WTC11 (cell line): Measurements from ENCODE around the gene DMRTB1. TPM values are rescaled to one million over a fixed set of nuclear protein-coding genes. Genes with fewer than 3 reads are reported as not detected.

Source experiments
- ATAC-seq: fragments of 200-7000 bp; cut with Tn5 transposase; 2 replicates; pipeline ENCODE4 v1.10.0; 2021; ENCODE audit warnings: mild to moderate bottlenecking, moderate library complexity
- CTCF ChIA-PET: fragments of 300-600 bp; sonication (Branson Sonifier 250); formaldehyde crosslinking; loops from one replicate; lab custom pipeline; 2021; ENCODE audit warnings: antibody characterized with exemption; lab: Charles Lee
- POLR2A ChIA-PET: fragments of 350-600 bp; sonication (Branson Sonifier 250); formaldehyde crosslinking; loops from one replicate; lab custom pipeline; 2021; ENCODE audit warnings: antibody characterized with exemption; lab: Charles Lee
- DNase-seq: peaks from one replicate; pipeline ENCODE4 v3.0.0; 2021; ENCODE audit warnings: low spot score
- H3K27ac Mint-ChIP-seq: 2 replicates; pipeline ENCODE4 v1.8.0; 2021; ENCODE audit warnings: mixed read lengths
- H3K27me3 Mint-ChIP-seq: 2 replicates; pipeline ENCODE4 v1.8.0; 2021; ENCODE audit warnings: low read depth, mild to moderate bottlenecking, moderate library complexity, mixed read lengths
- H3K36me3 Mint-ChIP-seq: 2 replicates; pipeline ENCODE4 v1.8.0; 2021; ENCODE audit warnings: mixed read lengths
- H3K4me1 Mint-ChIP-seq: 2 replicates; pipeline ENCODE4 v1.8.0; 2022; ENCODE audit warnings: mixed read lengths
- H3K4me3 Mint-ChIP-seq: 2 replicates; pipeline ENCODE4 v1.8.0; 2021; ENCODE audit warnings: mild to moderate bottlenecking, moderate library complexity, mixed read lengths
- H3K9me3 Mint-ChIP-seq: 2 replicates; pipeline ENCODE4 v1.8.0; 2021; ENCODE audit warnings: mixed read lengths
- GABPB1 ChIP-seq: sonication (generic); formaldehyde crosslinking; IDR thresholded peaks from 2 replicates; pipeline ENCODE4 v1.8.1; 2023; ENCODE audit warnings: mild to moderate bottlenecking, missing genetic modification reagents
- JUN ChIP-seq: sonication (generic); formaldehyde crosslinking; IDR thresholded peaks from 2 replicates; pipeline ENCODE4 v1.8.0; 2023; ENCODE audit warnings: mild to moderate bottlenecking, missing genetic modification reagents
- KAT7 ChIP-seq: sonication (generic); formaldehyde crosslinking; IDR thresholded peaks from 2 replicates; pipeline ENCODE4 v1.8.1; 2023; ENCODE audit warnings: missing genetic modification reagents, mild to moderate bottlenecking, borderline replicate concordance
- MYBL2 ChIP-seq: sonication (generic); formaldehyde crosslinking; IDR thresholded peaks from 2 replicates; pipeline ENCODE4 v1.8.1; 2023; ENCODE audit warnings: mild to moderate bottlenecking, moderate library complexity, missing genetic modification reagents
- NR3C1 ChIP-seq: sonication (generic); formaldehyde crosslinking; conservative IDR thresholded peaks from 2 replicates; pipeline ENCODE4 v1.8.1; 2023; ENCODE audit warnings: low read depth, mild to moderate bottlenecking, missing genetic modification reagents
- RELA ChIP-seq: sonication (generic); formaldehyde crosslinking; IDR thresholded peaks from 2 replicates; pipeline ENCODE4 v1.8.1; 2022; ENCODE audit warnings: missing genetic modification reagents, mild to moderate bottlenecking, borderline replicate concordance
- TEAD4 ChIP-seq: sonication (generic); formaldehyde crosslinking; IDR thresholded peaks from 2 replicates; pipeline ENCODE4 v1.8.0; 2022; ENCODE audit warnings: mild to moderate bottlenecking, missing genetic modification reagents
- ZNF121 ChIP-seq: sonication (generic); formaldehyde crosslinking; IDR thresholded peaks from 2 replicates; pipeline ENCODE4 v1.8.0; 2023; ENCODE audit warnings: missing genetic modification reagents
- ZNF263 ChIP-seq: sonication (generic); formaldehyde crosslinking; IDR thresholded peaks from 2 replicates; pipeline ENCODE4 v1.8.1; 2022; ENCODE audit warnings: low read depth, mild to moderate bottlenecking, moderate library complexity, missing genetic modification reagents
- total RNA-seq: library from RNA; stranded (reverse); gene quantifications from 3 replicates; pipeline ENCODE4 v1.2.3, GENCODE V29; 2021
- TF ChIP-seq, protein P1 (sequence below): sonication (generic); formaldehyde crosslinking; IDR thresholded peaks from 2 replicates; pipeline ENCODE4 v1.8.0; 2023; ENCODE audit warnings: mild to moderate bottlenecking, missing genetic modification reagents
- TF ChIP-seq, protein P2 (sequence below): fragments of 250-450 bp; sonication (Bioruptor Pico); IDR thresholded peaks from 2 replicates; pipeline ENCODE4 v1.9.0; 2021; ENCODE audit warnings: moderate library complexity, mild to moderate bottlenecking, inconsistent platforms, borderline replicate concordance
- TF ChIP-seq, protein P3 (sequence below): sonication (generic); formaldehyde crosslinking; IDR thresholded peaks from 2 replicates; pipeline ENCODE4 v1.8.0; 2022; ENCODE audit warnings: mild to moderate bottlenecking, missing genetic modification reagents
- TF ChIP-seq, protein P4 (sequence below): sonication (generic); formaldehyde crosslinking; IDR thresholded peaks from 2 replicates; pipeline ENCODE4 v1.8.1; 2022; ENCODE audit warnings: low read depth, missing genetic modification reagents, borderline replicate concordance
- TF ChIP-seq, protein P5 (sequence below): fragments of 250-450 bp; sonication (Bioruptor Pico); conservative IDR thresholded peaks from 2 replicates; pipeline ENCODE4 v1.9.0; 2021; ENCODE audit warnings: mild to moderate bottlenecking
- TF ChIP-seq, protein P6 (sequence below): sonication (generic); formaldehyde crosslinking; IDR thresholded peaks from 2 replicates; pipeline ENCODE4 v1.8.0; 2022; ENCODE audit warnings: mild to moderate bottlenecking, missing genetic modification reagents

DMRTB1 gene
- total RNA-seq, 1 experiment from 2014 or later = 0.17 TPM

DNA sequence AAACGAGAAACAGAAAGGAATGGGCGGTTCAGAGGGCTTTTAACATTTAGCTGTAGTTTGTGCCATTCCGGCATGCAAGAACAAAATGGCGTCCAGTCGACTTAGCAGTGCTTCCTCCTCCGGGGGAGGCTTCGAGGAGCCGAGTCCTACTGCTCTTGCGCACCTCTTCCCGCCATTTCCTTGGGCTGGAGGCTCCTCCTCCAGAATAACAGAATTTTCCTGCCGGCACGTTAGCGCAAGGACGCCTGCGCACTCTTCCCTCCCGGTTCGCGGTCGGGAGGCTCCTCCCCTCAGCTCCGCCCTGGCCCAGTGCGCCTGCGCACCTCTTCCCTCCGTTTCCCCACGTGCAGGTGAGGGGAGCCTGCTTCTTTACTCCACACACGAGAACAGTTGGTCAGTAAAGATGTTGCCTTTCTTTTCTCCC, 1.0 kb downstream of the DMRTB1 start:
- ChIA-PET POLR2A (no interaction called here), CTCF (interaction anchor here (1.1 to 1.5 kb wide), 3 partner anchors 10 to 134 kb away, joined by 3 to 5 read pairs (median 4); no protein-coding TSS in a partner anchor)
- no peak for TF ChIP-seq KAT7 (CRISPR knock-in tag)
- no peak for TF ChIP-seq ZNF121
- TF ChIP-seq, protein P1, sequence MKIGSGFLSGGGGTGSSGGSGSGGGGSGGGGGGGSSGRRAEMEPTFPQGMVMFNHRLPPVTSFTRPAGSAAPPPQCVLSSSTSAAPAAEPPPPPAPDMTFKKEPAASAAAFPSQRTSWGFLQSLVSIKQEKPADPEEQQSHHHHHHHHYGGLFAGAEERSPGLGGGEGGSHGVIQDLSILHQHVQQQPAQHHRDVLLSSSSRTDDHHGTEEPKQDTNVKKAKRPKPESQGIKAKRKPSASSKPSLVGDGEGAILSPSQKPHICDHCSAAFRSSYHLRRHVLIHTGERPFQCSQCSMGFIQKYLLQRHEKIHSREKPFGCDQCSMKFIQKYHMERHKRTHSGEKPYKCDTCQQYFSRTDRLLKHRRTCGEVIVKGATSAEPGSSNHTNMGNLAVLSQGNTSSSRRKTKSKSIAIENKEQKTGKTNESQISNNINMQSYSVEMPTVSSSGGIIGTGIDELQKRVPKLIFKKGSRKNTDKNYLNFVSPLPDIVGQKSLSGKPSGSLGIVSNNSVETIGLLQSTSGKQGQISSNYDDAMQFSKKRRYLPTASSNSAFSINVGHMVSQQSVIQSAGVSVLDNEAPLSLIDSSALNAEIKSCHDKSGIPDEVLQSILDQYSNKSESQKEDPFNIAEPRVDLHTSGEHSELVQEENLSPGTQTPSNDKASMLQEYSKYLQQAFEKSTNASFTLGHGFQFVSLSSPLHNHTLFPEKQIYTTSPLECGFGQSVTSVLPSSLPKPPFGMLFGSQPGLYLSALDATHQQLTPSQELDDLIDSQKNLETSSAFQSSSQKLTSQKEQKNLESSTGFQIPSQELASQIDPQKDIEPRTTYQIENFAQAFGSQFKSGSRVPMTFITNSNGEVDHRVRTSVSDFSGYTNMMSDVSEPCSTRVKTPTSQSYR (CRISPR knock-in tag) = no peak
- no peak for TF ChIP-seq RELA (CRISPR knock-in tag)
- TF ChIP-seq, protein P2, sequence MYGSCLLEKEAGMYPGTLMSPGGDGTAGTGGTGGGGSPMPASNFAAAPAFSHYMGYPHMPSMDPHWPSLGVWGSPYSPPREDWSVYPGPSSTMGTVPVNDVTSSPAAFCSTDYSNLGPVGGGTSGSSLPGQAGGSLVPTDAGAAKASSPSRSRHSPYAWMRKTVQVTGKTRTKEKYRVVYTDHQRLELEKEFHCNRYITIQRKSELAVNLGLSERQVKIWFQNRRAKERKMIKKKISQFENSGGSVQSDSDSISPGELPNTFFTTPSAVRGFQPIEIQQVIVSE (CRISPR knock-in tag) = no peak
- TF ChIP-seq, protein P3, sequence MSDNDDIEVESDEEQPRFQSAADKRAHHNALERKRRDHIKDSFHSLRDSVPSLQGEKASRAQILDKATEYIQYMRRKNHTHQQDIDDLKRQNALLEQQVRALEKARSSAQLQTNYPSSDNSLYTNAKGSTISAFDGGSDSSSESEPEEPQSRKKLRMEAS (CRISPR knock-in tag) = no peak
- TF ChIP-seq JUN (CRISPR knock-in tag) = no peak
- TF ChIP-seq, protein P4, sequence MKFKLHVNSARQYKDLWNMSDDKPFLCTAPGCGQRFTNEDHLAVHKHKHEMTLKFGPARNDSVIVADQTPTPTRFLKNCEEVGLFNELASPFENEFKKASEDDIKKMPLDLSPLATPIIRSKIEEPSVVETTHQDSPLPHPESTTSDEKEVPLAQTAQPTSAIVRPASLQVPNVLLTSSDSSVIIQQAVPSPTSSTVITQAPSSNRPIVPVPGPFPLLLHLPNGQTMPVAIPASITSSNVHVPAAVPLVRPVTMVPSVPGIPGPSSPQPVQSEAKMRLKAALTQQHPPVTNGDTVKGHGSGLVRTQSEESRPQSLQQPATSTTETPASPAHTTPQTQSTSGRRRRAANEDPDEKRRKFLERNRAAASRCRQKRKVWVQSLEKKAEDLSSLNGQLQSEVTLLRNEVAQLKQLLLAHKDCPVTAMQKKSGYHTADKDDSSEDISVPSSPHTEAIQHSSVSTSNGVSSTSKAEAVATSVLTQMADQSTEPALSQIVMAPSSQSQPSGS (CRISPR knock-in tag) = no peak
- no peak for TF ChIP-seq MYBL2 (CRISPR knock-in tag)
- no peak for TF ChIP-seq ZNF263 (CRISPR knock-in tag)
- TF ChIP-seq, protein P5, sequence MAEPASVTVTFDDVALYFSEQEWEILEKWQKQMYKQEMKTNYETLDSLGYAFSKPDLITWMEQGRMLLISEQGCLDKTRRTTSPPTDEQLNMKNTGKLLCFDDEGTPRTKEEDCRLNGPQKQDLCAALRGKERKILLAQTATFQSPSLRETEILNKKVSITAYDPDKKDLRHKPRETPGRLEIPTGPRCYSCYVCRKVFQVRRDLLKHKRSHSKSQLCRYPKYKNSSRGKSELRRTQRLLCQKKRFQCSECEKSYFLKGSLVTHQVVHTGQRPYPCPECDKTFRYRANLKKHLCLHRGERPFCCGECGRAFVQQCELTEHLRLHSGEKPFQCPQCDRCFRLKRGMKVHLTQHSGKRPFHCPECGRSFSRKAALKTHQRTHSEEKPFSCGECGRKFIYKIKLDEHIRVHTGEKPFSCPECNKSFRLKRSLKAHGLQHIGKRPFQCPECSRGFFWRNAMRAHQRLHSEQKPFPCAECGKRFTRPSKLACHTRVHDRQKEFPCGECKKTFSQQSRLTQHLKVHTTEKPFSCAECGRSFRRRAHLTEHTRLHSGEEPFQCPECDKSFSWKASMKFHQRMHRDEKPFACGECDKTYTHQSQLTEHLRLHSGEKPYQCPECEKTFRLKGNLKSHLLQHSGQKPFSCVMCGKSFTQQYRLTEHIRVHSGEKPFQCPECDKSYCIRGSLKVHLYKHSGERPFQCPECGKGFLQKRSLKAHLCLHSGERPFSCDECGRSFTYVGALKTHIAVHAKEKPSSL = no peak
- no peak for TF ChIP-seq NR3C1 (CRISPR knock-in tag)
- no peak for TF ChIP-seq TEAD4 (CRISPR knock-in tag)
- no peak for DNase-seq
- Mint-ChIP-seq H3K9me3 (no peaks in the 10 kb centered on the region), H3K4me3 (no peak overlapping the region), H3K27me3 (peaks cover 26% of the 10 kb centered on the region), H3K27ac (no peak overlapping the region), H3K4me1 (0 out of 2 replicates have a peak, but pooled peaks cover 10% of the 10 kb centered on the region), H3K36me3 (no peaks in the 10 kb centered on the region)
- ATAC-seq = no peak

DNA sequence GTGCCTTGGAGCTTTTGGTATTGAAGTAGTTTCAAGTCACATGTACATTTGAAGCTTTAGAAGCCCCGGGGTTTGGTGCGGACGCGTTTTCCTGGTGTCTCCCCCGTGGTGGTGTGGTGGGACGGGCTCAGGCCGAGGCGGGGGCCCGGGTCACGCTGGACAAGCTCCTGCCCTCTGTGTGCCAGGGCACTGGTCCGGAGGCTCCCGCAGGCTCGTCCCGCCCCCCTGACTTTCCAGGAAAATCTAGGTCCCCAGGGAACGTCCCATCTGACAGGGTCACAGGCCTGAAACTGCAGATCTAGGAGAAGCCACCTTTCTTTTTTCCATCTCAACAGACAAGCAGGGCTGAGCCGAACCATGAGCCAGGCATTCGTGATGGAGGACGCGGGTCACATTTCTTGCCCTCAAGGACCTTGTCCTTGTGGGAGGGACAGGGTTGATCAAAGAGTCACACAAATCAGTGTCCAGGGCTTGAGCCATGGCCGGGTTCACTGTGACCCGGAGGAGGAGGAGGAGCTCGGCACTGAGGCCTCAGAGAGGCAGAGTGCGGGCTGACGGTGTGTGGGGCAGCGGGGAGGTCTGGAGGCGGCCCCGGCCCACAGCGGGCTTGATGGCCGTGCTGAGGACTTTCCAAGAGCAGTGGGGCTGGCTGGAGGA, 1.6 kb downstream of the DMRTB1 start:
- TF ChIP-seq, protein P5 = no peak
- TF ChIP-seq GABPB1 = no peak
- TF ChIP-seq, protein P6, sequence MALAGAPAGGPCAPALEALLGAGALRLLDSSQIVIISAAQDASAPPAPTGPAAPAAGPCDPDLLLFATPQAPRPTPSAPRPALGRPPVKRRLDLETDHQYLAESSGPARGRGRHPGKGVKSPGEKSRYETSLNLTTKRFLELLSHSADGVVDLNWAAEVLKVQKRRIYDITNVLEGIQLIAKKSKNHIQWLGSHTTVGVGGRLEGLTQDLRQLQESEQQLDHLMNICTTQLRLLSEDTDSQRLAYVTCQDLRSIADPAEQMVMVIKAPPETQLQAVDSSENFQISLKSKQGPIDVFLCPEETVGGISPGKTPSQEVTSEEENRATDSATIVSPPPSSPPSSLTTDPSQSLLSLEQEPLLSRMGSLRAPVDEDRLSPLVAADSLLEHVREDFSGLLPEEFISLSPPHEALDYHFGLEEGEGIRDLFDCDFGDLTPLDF (CRISPR knock-in tag) = no peak
- TF ChIP-seq, all 79 proteins: peak for 0
- ChIA-PET CTCF (interaction anchor here (1.0 to 1.5 kb wide), 4 partner anchors 11 to 133 kb away, joined by 3 to 5 read pairs (median 4); no protein-coding TSS in a partner anchor), POLR2A (no interaction called here)
- H3K4me3 Mint-ChIP-seq = no peak overlapping the region
- no peak overlapping the region for H3K27ac Mint-ChIP-seq
- H3K36me3 Mint-ChIP-seq = no peaks in the 10 kb centered on the region
- 0 out of 2 replicates have a peak, but pooled peaks cover 10% of the 10 kb centered on the region for H3K4me1 Mint-ChIP-seq
- DNase-seq (no peak), ATAC-seq (peak; percentile 52)
- H3K27me3 Mint-ChIP-seq = peaks cover 26% of the 10 kb centered on the region
- H3K9me3 Mint-ChIP-seq = no peaks in the 10 kb centered on the region
